HepG2 (cell line): Measurements from ENCODE around the gene FOSL2. TPM values are rescaled to one million over a fixed set of nuclear protein-coding genes. Genes with fewer than 3 reads are reported as not detected.

Experiments used
- KLF16 ChIP-seq, 2 experiments: sonication (generic) in 1 of 2; formaldehyde crosslinking in 1 of 2; IDR thresholded peaks; 2 replicates each; pipeline versions ENCODE4 v1.6.1 to v1.8.0; 2016 to 2023; ENCODE audit warnings: missing genetic modification reagents in 2 of 2, missing compliant biosample characterization in 1 of 2
- MAZ ChIP-seq, 2 experiments: sonication (generic) in 1 of 2; formaldehyde crosslinking in 1 of 2; IDR thresholded peaks; 2 replicates each; pipeline versions ENCODE4 v1.5.0 to v1.6.1; 2012 to 2020; ENCODE audit warnings: low read depth in 2 of 2, mild to moderate bottlenecking in 2 of 2, borderline replicate concordance in 1 of 2, improper control_type of control experiment in 1 of 2, low read length in 1 of 2, missing genetic modification reagents in 1 of 2, moderate library complexity in 1 of 2
- NAIF1 ChIP-seq: sonication (generic); formaldehyde crosslinking; IDR thresholded peaks from 2 replicates; pipeline ENCODE4 v1.5.0; 2020; ENCODE audit warnings: mild to moderate bottlenecking, missing genetic modification reagents, borderline replicate concordance
- NFATC3 ChIP-seq: sonication (generic); formaldehyde crosslinking; IDR thresholded peaks from 2 replicates; pipeline ENCODE4 v1.5.1; 2020; ENCODE audit warnings: mild to moderate bottlenecking, missing genetic modification reagents
- NPAS2 ChIP-seq: sonication (generic); formaldehyde crosslinking; IDR thresholded peaks from 2 replicates; pipeline ENCODE4 v1.8.0; 2022; ENCODE audit warnings: mild to moderate bottlenecking, missing genetic modification reagents, borderline replicate concordance
- PHF8 ChIP-seq: sonication (generic); formaldehyde crosslinking; IDR thresholded peaks from 2 replicates; pipeline ENCODE4 v1.5.0; 2020; ENCODE audit warnings: missing genetic modification reagents
- RBFOX2 ChIP-seq: fragments of 200-400 bp; formaldehyde crosslinking; IDR thresholded peaks from 2 replicates; pipeline ENCODE4 v1.6.1; 2017; ENCODE audit warnings: low read depth, mild to moderate bottlenecking, low read length
- SIN3B ChIP-seq: fragments of 150-350 bp; IDR thresholded peaks from 2 replicates; pipeline ENCODE4 v1.6.1; 2014; ENCODE audit warnings: low read length
- YEATS2 ChIP-seq: sonication (generic); formaldehyde crosslinking; IDR thresholded peaks from 2 replicates; pipeline ENCODE4 v1.4.0; 2020; ENCODE audit warnings: missing genetic modification reagents, borderline replicate concordance
- ZFX ChIP-seq: sonication (generic); formaldehyde crosslinking; IDR thresholded peaks from 2 replicates; pipeline ENCODE4 v1.4.0; 2020; ENCODE audit warnings: mild to moderate bottlenecking, low read depth, missing genetic modification reagents, moderate library complexity
- ZNF878 ChIP-seq: sonication (generic); formaldehyde crosslinking; IDR thresholded peaks from 2 replicates; pipeline ENCODE4 v1.8.1; 2023; ENCODE audit warnings: mild to moderate bottlenecking, missing genetic modification reagents, moderate library complexity
- ZNF883 ChIP-seq: sonication (generic); formaldehyde crosslinking; IDR thresholded peaks from 2 replicates; pipeline ENCODE4 v1.5.1; 2020; ENCODE audit warnings: mild to moderate bottlenecking, missing genetic modification reagents; ENCODE audit errors: not compliant biosample characterization
- polyA plus RNA-seq, 8 experiments: library from polyadenylated mRNA; depleted of rRNA in 3 of 8; stranded (reverse) in 7 of 8; unstranded in 1 of 8; fragments of >200 nt; fragmentation: Illumina TruSeq in 4 of 8; extraction: Trizol in 4 of 8; gene quantifications; 2 replicates each; pipeline versions ENCODE4 v1.2.1 to v1.2.3, GENCODE V29; 2011 to 2016; ENCODE audit warnings: low read depth in 4 of 8, missing spikeins in 1 of 8, mixed read lengths in 1 of 8; ENCODE audit not compliant: insufficient read depth in 1 of 8
- total RNA-seq, 5 experiments: library from RNA; depleted of rRNA; stranded (reverse); fragments of >200 nt; fragmentation: Illumina TruSeq; extraction: Trizol; gene quantifications; 2 replicates each; pipeline ENCODE4 v1.2.3, GENCODE V29; 2016; ENCODE audit warnings: low read depth in 1 of 5
- TF ChIP-seq, protein P1 (sequence below): sonication (generic); formaldehyde crosslinking; IDR thresholded peaks from 2 replicates; pipeline ENCODE4 v1.4.0; 2020; ENCODE audit warnings: missing genetic modification reagents, mild to moderate bottlenecking, borderline replicate concordance
- TF ChIP-seq, protein P2 (sequence below): sonication (generic); formaldehyde crosslinking; IDR thresholded peaks from 2 replicates; pipeline ENCODE4 v1.8.0; 2022; ENCODE audit warnings: mild to moderate bottlenecking, missing genetic modification reagents, moderate library complexity
- TF ChIP-seq, protein P3 (sequence below): sonication (generic); formaldehyde crosslinking; IDR thresholded peaks from 2 replicates; pipeline ENCODE4 v1.4.0; 2020; ENCODE audit warnings: missing genetic modification reagents
- TF ChIP-seq, protein P4 (sequence below): sonication (generic); formaldehyde crosslinking; IDR thresholded peaks from 2 replicates; pipeline ENCODE4 v1.4.0; 2020; ENCODE audit warnings: missing genetic modification reagents, borderline replicate concordance

Gene FOSL2
- total and polyA plus RNA-seq, 2 of the 13 experiments (the other 11 are each of a cell fraction or from before 2014, with no cell fraction given) = 3.4 to 18.1 TPM

DNA sequence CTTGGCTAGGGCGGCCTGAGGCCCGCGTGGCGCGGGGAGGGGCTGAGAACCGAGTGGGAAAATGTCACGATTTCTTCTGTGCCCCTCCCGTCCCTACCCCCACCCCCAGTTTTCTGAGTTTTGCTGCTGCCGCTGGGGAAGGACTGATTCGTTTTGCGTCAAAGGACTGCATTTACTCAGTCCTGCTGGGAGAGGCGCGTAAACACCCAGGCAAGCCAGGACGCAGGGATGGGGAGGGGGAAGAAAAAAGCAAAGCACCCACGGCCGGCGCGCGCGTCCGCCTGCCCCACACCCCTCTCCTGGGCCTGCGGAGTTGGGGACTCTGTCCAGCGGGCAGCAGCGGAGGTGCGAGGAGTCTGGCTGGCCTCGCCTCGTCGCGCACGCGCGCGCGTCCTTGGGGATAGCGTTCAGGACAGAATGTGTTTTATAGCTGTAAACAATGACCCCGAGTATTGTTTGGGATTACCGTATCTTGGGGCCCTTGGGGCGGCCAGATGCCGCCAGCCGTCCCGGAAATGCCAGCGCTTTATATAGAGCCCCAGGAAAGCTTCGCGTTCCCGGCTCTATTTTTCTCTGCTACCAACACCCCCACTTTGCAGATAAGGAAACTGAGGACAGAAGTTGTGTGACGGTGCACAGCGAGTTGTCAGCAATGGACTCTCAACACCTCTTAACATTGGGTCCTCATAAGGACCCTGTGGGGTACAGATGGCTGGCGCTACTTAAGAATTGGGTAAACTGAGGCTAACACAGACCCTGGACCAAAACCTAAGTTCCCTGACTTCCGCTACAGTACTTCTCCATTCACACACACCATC, 1.7 kb upstream of the FOSL2 start (continued):
- TF ChIP-seq KLF16 (CRISPR knock-in tag; IDR thresholded peaks at IDR 0.05) = 0 out of 4 replicates have a peak, but pooled peaks of 1 of the 2 experiments have one; percentile 2
- peak; percentile 62; the same call in 1 of the 2 replicates for TF ChIP-seq RBFOX2
- TF ChIP-seq, protein P1, sequence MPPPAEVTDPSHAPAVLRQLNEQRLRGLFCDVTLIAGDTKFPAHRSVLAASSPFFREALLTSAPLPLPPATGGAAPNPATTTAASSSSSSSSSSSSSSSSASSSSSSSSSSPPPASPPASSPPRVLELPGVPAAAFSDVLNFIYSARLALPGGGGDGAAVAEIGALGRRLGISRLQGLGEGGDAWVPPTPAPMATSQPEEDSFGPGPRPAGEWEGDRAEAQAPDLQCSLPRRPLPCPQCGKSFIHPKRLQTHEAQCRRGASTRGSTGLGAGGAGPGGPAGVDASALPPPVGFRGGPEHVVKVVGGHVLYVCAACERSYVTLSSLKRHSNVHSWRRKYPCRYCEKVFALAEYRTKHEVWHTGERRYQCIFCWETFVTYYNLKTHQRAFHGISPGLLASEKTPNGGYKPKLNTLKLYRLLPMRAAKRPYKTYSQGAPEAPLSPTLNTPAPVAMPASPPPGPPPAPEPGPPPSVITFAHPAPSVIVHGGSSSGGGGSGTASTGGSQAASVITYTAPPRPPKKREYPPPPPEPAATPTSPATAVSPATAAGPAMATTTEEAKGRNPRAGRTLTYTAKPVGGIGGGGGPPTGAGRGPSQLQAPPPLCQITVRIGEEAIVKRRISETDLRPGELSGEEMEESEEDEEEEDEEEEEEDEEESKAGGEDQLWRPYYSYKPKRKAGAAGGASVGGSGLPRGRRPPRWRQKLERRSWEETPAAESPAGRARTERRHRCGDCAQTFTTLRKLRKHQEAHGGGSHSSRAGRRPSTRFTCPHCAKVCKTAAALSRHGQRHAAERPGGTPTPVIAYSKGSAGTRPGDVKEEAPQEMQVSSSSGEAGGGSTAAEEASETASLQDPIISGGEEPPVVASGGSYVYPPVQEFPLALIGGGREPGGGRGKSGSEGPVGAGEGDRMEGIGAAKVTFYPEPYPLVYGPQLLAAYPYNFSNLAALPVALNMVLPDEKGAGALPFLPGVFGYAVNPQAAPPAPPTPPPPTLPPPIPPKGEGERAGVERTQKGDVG (CRISPR knock-in tag) = no peak
- TF ChIP-seq ZFX (CRISPR knock-in tag) = peak; percentile 72
- TF ChIP-seq, protein P2, sequence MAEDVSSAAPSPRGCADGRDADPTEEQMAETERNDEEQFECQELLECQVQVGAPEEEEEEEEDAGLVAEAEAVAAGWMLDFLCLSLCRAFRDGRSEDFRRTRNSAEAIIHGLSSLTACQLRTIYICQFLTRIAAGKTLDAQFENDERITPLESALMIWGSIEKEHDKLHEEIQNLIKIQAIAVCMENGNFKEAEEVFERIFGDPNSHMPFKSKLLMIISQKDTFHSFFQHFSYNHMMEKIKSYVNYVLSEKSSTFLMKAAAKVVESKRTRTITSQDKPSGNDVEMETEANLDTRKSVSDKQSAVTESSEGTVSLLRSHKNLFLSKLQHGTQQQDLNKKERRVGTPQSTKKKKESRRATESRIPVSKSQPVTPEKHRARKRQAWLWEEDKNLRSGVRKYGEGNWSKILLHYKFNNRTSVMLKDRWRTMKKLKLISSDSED (CRISPR knock-in tag) = peak; percentile 67; the same call in 1 of the 2 replicates
- no peak for TF ChIP-seq PHF8 (CRISPR knock-in tag)
- TF ChIP-seq YEATS2 (CRISPR knock-in tag) = peak; percentile 10; the same call in 1 of the 2 replicates
- TF ChIP-seq NAIF1 (CRISPR knock-in tag) = peak; percentile 93
- 0 out of 2 replicates have a peak, but pooled peaks have one; percentile 42 for TF ChIP-seq NPAS2
- TF ChIP-seq, protein P3, sequence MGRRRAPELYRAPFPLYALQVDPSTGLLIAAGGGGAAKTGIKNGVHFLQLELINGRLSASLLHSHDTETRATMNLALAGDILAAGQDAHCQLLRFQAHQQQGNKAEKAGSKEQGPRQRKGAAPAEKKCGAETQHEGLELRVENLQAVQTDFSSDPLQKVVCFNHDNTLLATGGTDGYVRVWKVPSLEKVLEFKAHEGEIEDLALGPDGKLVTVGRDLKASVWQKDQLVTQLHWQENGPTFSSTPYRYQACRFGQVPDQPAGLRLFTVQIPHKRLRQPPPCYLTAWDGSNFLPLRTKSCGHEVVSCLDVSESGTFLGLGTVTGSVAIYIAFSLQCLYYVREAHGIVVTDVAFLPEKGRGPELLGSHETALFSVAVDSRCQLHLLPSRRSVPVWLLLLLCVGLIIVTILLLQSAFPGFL (CRISPR knock-in tag) = no peak
- TF ChIP-seq ZNF878 (CRISPR knock-in tag) = 0 out of 2 replicates have a peak, but pooled peaks have one; percentile 84
- peak; percentile 78; the same call in 1 of the 2 replicates for TF ChIP-seq NFATC3 (CRISPR knock-in tag)
- TF ChIP-seq, protein P4, sequence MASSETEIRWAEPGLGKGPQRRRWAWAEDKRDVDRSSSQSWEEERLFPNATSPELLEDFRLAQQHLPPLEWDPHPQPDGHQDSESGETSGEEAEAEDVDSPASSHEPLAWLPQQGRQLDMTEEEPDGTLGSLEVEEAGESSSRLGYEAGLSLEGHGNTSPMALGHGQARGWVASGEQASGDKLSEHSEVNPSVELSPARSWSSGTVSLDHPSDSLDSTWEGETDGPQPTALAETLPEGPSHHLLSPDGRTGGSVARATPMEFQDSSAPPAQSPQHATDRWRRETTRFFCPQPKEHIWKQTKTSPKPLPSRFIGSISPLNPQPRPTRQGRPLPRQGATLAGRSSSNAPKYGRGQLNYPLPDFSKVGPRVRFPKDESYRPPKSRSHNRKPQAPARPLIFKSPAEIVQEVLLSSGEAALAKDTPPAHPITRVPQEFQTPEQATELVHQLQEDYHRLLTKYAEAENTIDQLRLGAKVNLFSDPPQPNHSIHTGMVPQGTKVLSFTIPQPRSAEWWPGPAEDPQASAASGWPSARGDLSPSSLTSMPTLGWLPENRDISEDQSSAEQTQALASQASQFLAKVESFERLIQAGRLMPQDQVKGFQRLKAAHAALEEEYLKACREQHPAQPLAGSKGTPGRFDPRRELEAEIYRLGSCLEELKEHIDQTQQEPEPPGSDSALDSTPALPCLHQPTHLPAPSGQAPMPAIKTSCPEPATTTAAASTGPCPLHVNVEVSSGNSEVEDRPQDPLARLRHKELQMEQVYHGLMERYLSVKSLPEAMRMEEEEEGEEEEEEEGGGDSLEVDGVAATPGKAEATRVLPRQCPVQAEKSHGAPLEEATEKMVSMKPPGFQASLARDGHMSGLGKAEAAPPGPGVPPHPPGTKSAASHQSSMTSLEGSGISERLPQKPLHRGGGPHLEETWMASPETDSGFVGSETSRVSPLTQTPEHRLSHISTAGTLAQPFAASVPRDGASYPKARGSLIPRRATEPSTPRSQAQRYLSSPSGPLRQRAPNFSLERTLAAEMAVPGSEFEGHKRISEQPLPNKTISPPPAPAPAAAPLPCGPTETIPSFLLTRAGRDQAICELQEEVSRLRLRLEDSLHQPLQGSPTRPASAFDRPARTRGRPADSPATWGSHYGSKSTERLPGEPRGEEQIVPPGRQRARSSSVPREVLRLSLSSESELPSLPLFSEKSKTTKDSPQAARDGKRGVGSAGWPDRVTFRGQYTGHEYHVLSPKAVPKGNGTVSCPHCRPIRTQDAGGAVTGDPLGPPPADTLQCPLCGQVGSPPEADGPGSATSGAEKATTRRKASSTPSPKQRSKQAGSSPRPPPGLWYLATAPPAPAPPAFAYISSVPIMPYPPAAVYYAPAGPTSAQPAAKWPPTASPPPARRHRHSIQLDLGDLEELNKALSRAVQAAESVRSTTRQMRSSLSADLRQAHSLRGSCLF (CRISPR knock-in tag) = peak; percentile 74; the same call in 1 of the 2 replicates
- TF ChIP-seq SIN3B = no peak
- peak; percentile 78 for TF ChIP-seq ZNF883 (CRISPR knock-in tag)
- TF ChIP-seq MAZ (IDR thresholded peaks at IDR 0.05; ENCODE audit: borderline replicate concordance, low read depth, low read length) = no peak
- no peak for TF ChIP-seq MAZ (CRISPR knock-in tag; IDR thresholded peaks at IDR 0.05; ENCODE audit: low read depth)
